Choroid plexus epithelial cell (primary cell): Measurements from ENCODE around the gene CFAP74.
"Not testable (repeated sequence)": the region's sequence is repeated elsewhere in the genome, so short reads cannot be mapped to it uniquely, and the experiment has no call there.

Source experiments
- DNase-seq: peaks from one replicate; pipeline ENCODE4 v3.0.0-alpha.2; 2010; ENCODE audit warnings: low read depth
- H3K4me3 ChIP-seq: 2 replicates; pipeline ENCODE4 v1.5.1; 2011; ENCODE audit warnings: low read depth, mild to moderate bottlenecking, control low read depth, low read length, moderate library complexity
- CTCF ChIP-seq: conservative IDR thresholded peaks from 2 replicates; pipeline ENCODE4 v1.5.1; 2011; ENCODE audit warnings: low read depth, mild to moderate bottlenecking, control low read depth, inconsistent platforms, low read length, moderate library complexity

Gene CFAP74

GRCh38 chr1:1892079-1892762 lies 111.4 kb downstream of the CFAP74 start:
- no peak for TF ChIP-seq CTCF
- no peak for DNase-seq
- peak overlapping the region; percentile 83 for H3K4me3 ChIP-seq

GRCh38 chr1:1891349-1892078 lies 112.1 kb downstream of the CFAP74 start:
- DNase-seq, result peak; percentile 47
- no peak for TF ChIP-seq CTCF
- peak overlapping the region; percentile 83 for H3K4me3 ChIP-seq

- TF ChIP-seq CTCF, result no peak
- DNase-seq, result peak; percentile 91
- peak within 1 kb of the TSS; percentile 83 for H3K4me3 ChIP-seq
Observed at GRCh38 chr1:1890506-1891348, 112.9 kb downstream of the CFAP74 start, which contains the start of gene GNB1. Gene GNB1 (minus strand): TSS chr1:1891087. CDS start chr1:1825453, 65,634 bp downstream.

- H3K4me3 ChIP-seq, result peak overlapping the region; percentile 83
- peak; percentile 3 for TF ChIP-seq CTCF
- peak; percentile 47 for DNase-seq
Observed at GRCh38 chr1:1889847-1890505, 113.6 kb downstream of the CFAP74 start.

GRCh38 chr1:1889090-1889750 lies 114.4 kb downstream of the CFAP74 start:
- peak overlapping the region; percentile 83 for H3K4me3 ChIP-seq
- no peak for TF ChIP-seq CTCF
- no peak for DNase-seq

GRCh38 chr1:1883890-1884289 lies 119.7 kb downstream of the CFAP74 start:
- H3K4me3 ChIP-seq, DNase-seq: not testable (repeated sequence)
